ENCODE results near the gene SHOC2. TPM values are rescaled to one million over a fixed set of nuclear protein-coding genes. Genes with fewer than 3 reads are reported as not detected.

The SHOC2 gene
- total and polyA plus RNA-seq, 2 of the 13 experiments (the other 11 are each of a cell fraction or from before 2014, with no cell fraction given) = 8.6 to 25.5 TPM

GRCh38 chr10:110996256-110996655 lies 76.9 kb downstream of the SHOC2 start:
- H3K9ac ChIP-seq (ENCODE audit: insufficient read depth, low read depth, low read length) = no peak overlapping the region
- no peaks in the 10 kb centered on the region for H3K79me2 ChIP-seq (ENCODE audit: insufficient read depth, low read length)
- no peaks in the 10 kb centered on the region for H4K20me1 ChIP-seq (ENCODE audit: insufficient read depth, low read length)
- BruUV-seq (replicated peaks) = no TSS peak
- H2AFZ ChIP-seq (ENCODE audit: low read length) = no peak overlapping the region
- no peak overlapping the region for H3K4me3 ChIP-seq (replicated peaks in 1 of 3; ENCODE audit: insufficient read depth in 1 of 3, low read depth in 2 of 3, low read length in 3 of 3)
- ATAC-seq = no peak
- FAIRE-seq = no peak
- ChIA-PET CTCF (ENCODE audit: low intra/inter-chr PET ratio, low total read pairs) (no interaction called here), POLR2A (no interaction called here)
- no peaks in the 10 kb centered on the region for H3K9me3 ChIP-seq (ENCODE audit: low read length)
- H3K4me2 ChIP-seq (ENCODE audit: low read depth, low read length) = no peak overlapping the region
- DNase-seq (ENCODE audit: low spot score) = no peak
- H3K36me3 ChIP-seq (replicated peaks in 1 of 2; ENCODE audit: control insufficient read depth in 1 of 2, insufficient read depth in 2 of 2, low read length in 2 of 2) = peaks cover 0 to 2% of the 10 kb centered on the region in 2 experiments; a peak in 1 of 5 replicates
- H3K27ac ChIP-seq (ENCODE audit: extremely low read length, insufficient read depth, low read length) = no peak overlapping the region
- intact Hi-C loops (cut with micrococcal nuclease; ENCODE audit: unreplicated experiment) (no loop called here), in situ Hi-C loops (cut with HindIII; ENCODE audit: extremely low pct_ligation_motif_present, low pct_unique_long_range_greater_than_20kb) (no loop called here)
- H3K4me1 ChIP-seq (ENCODE audit: insufficient read depth, low read length) = no peaks in the 10 kb centered on the region
- H3K27me3 ChIP-seq (ENCODE audit: control insufficient read depth in 1 of 2, insufficient read depth in 2 of 2, low read length in 2 of 2) = no peaks in the 10 kb centered on the region
- 98% methylated on average over 6 of the region's 6 CpGs for WGBS (ENCODE audit: low lambda C conversion rate)
- TF ChIP-seq ZFP36 (IDR thresholded peaks at IDR 0.05; ENCODE audit: borderline replicate concordance, low read depth, low read length, partially characterized antibody) (no peak), TFE3 (CRISPR knock-in tag; IDR thresholded peaks at IDR 0.05) (no peak), ZNF484 (CRISPR knock-in tag; IDR thresholded peaks at IDR 0.05; ENCODE audit: borderline replicate concordance, low read depth) (no peak), SIN3B (IDR thresholded peaks at IDR 0.05; ENCODE audit: low read length) (no peak), NPAS2 (CRISPR knock-in tag; IDR thresholded peaks at IDR 0.05; ENCODE audit: borderline replicate concordance) (no peak), KAT2B (IDR thresholded peaks at IDR 0.05; ENCODE audit: borderline replicate concordance, low read depth, low read length) (no peak), JUNB (CRISPR knock-in tag; IDR thresholded peaks at IDR 0.05; ENCODE audit: borderline replicate concordance) (no peak), CBX5 (CRISPR knock-in tag; IDR thresholded peaks at IDR 0.05; ENCODE audit: borderline replicate concordance) (no peak), ZNF574 (CRISPR knock-in tag; IDR thresholded peaks at IDR 0.05) (no peak), MAF1 (CRISPR knock-in tag; IDR thresholded peaks at IDR 0.05; ENCODE audit: borderline replicate concordance) (no peak), ONECUT2 (CRISPR knock-in tag; IDR thresholded peaks at IDR 0.05) (no peak), FIP1L1 (IDR thresholded peaks at IDR 0.05; ENCODE audit: borderline replicate concordance, insufficient read depth, low read depth, low read length) (no peak), ZHX1 (CRISPR knock-in tag; IDR thresholded peaks at IDR 0.05; ENCODE audit: low read depth) (no peak), TOE1 (CRISPR knock-in tag; IDR thresholded peaks at IDR 0.05) (no peak), ZNF207 (IDR thresholded peaks at IDR 0.05; ENCODE audit: borderline replicate concordance) (no peak), CEBPG (CRISPR knock-in tag; IDR thresholded peaks at IDR 0.05) (no peak), NR2F1 (CRISPR knock-in tag; IDR thresholded peaks at IDR 0.05) (no peak)
